HEK293T (cell line): ENCODE data around the gene SETD6.

Source experiments
- BHLHE40 ChIP-seq: fragments of 450-650 bp; IDR thresholded peaks from 2 replicates; pipeline ENCODE4 v1.6.1; 2016; ENCODE audit warnings: mild to moderate bottlenecking, moderate library complexity, borderline replicate concordance
- FOXA1 ChIP-seq: fragments of 450-650 bp; IDR thresholded peaks from 2 replicates; pipeline ENCODE4 v1.6.1; 2016; ENCODE audit warnings: mild to moderate bottlenecking
- FOXM1 ChIP-seq: fragments of 450-650 bp; IDR thresholded peaks from 2 replicates; pipeline ENCODE4 v1.6.1; 2017; ENCODE audit warnings: mild to moderate bottlenecking, borderline replicate concordance
- L3MBTL2 ChIP-seq: fragments of 450-650 bp; conservative IDR thresholded peaks from 2 replicates; pipeline ENCODE4 v1.6.1; 2016; ENCODE audit warnings: mild to moderate bottlenecking
- SUZ12 ChIP-seq: fragments of 450-650 bp; IDR thresholded peaks from 2 replicates; pipeline ENCODE4 v1.6.1; 2016; ENCODE audit warnings: mild to moderate bottlenecking
- TARDBP ChIP-seq: fragments of 450-650 bp; IDR thresholded peaks from 2 replicates; pipeline ENCODE4 v1.6.1; 2016

DNA sequence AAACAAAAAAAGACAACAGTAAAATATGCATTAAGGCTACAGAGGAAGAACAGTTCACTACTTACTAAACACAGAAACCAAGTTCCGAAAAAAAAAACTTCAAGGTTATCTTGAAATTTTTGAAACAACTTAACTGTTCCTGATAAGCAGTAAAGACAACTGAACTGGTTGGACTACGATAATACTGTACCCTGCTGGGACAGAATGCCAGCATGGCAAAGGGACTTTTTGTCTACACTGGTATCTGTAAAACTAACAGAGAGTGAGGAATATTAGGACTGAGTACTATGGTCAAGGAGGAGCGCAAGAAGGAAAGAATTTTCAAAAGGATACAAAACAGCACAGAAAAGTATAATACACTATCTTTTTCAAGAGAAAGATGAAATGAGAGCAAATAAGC, 19.8 kb downstream of the SETD6 start:
- no peak for TF ChIP-seq BHLHE40
- no peak for TF ChIP-seq FOXM1
- TF ChIP-seq FOXA1, result no peak
- no peak for TF ChIP-seq SUZ12
- TF ChIP-seq TARDBP, result no peak
- TF ChIP-seq L3MBTL2, result no peak
